Brain microvascular endothelial cell (primary cell): ENCODE results near the gene CCDC120.

Source experiments
- DNase-seq: peaks from one replicate; pipeline ENCODE4 v3.0.0-alpha.2; 2020
- H3K27ac ChIP-seq: fragments of 250-450 bp; sonication (Bioruptor Pico); 2 replicates; pipeline ENCODE4 v1.5.1; 2020; ENCODE audit warnings: mild to moderate bottlenecking, moderate library complexity
- H3K27me3 ChIP-seq: fragments of 250-450 bp; sonication (Bioruptor Pico); replicated peaks from 2 replicates; pipeline ENCODE4 v1.5.1; 2020; ENCODE audit warnings: mild to moderate bottlenecking
- H3K36me3 ChIP-seq: fragments of 250-450 bp; sonication (Bioruptor Pico); replicated peaks from 2 replicates; pipeline ENCODE4 v1.5.1; 2020; ENCODE audit warnings: mild to moderate bottlenecking
- H3K4me3 ChIP-seq: 2 replicates; pipeline ENCODE4 v1.5.1; 2011; ENCODE audit warnings: low read depth, mild to moderate bottlenecking, control low read depth, low read length, moderate library complexity
- in situ Hi-C: cut with HindIII; loops from 2 replicates; pipeline ENCODE4 v1.10.0; 2017; ENCODE audit warnings: low sequenced_read_pairs, low pct_ligation_motif_present
- TF ChIP-seq, protein P1 (sequence below): IDR thresholded peaks from 2 replicates; pipeline ENCODE4 v1.5.1; 2011; ENCODE audit warnings: low read depth, mild to moderate bottlenecking, moderate library complexity, low read length, control low read depth, inconsistent platforms; ENCODE audit errors: missing control alignments

Gene CCDC120

GRCh38 chrX:49110417-49110816 is 51.6 kb downstream of the CCDC120 start:
- Histone ChIP-seq H3K27ac (no peak overlapping the region), H3K4me3 (no peak overlapping the region), H3K27me3 (no peaks in the 10 kb centered on the region), H3K36me3 (no peaks in the 10 kb centered on the region)
- TF ChIP-seq, protein P1, sequence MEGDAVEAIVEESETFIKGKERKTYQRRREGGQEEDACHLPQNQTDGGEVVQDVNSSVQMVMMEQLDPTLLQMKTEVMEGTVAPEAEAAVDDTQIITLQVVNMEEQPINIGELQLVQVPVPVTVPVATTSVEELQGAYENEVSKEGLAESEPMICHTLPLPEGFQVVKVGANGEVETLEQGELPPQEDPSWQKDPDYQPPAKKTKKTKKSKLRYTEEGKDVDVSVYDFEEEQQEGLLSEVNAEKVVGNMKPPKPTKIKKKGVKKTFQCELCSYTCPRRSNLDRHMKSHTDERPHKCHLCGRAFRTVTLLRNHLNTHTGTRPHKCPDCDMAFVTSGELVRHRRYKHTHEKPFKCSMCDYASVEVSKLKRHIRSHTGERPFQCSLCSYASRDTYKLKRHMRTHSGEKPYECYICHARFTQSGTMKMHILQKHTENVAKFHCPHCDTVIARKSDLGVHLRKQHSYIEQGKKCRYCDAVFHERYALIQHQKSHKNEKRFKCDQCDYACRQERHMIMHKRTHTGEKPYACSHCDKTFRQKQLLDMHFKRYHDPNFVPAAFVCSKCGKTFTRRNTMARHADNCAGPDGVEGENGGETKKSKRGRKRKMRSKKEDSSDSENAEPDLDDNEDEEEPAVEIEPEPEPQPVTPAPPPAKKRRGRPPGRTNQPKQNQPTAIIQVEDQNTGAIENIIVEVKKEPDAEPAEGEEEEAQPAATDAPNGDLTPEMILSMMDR = no peak
- in situ Hi-C loops = no loop called here
- no peak for DNase-seq

- no peak overlapping the region for H3K27ac ChIP-seq
- no peak for DNase-seq
- H3K4me3 ChIP-seq = no peak overlapping the region
- in situ Hi-C loops = no loop called here
- H3K27me3 ChIP-seq = no peaks in the 10 kb centered on the region
- no peaks in the 10 kb centered on the region for H3K36me3 ChIP-seq
- TF ChIP-seq, protein P1 = no peak
Observed at GRCh38 chrX:49111791-49112190, 53.0 kb downstream of the CCDC120 start.

DNA sequence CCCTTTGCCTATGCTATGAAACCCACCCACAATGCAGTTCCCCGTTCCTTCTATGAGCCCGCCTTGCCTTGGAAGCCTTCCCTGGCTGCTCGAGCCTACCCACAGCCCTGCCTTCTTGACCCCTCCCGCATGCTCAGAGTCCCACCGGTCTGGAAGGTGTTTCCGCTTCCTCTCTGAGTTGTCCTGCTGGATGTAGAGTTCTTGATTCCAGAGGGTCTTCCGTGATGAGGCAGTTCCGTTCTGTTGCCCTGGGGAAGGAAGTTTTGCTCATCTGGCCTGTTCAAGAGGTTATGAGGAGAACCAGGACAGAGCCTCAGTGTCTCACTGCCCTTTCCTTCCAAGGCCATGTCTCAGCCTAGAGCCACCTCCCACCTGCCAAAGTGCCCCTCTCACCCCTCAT is 57.3 kb downstream of the CCDC120 start:
- no peaks in the 10 kb centered on the region for H3K27me3 ChIP-seq
- in situ Hi-C loops = no loop called here
- no peaks in the 10 kb centered on the region for H3K36me3 ChIP-seq
- TF ChIP-seq, protein P1 = no peak
- DNase-seq = no peak
- no peak overlapping the region for H3K27ac ChIP-seq
- no peak overlapping the region for H3K4me3 ChIP-seq

DNA sequence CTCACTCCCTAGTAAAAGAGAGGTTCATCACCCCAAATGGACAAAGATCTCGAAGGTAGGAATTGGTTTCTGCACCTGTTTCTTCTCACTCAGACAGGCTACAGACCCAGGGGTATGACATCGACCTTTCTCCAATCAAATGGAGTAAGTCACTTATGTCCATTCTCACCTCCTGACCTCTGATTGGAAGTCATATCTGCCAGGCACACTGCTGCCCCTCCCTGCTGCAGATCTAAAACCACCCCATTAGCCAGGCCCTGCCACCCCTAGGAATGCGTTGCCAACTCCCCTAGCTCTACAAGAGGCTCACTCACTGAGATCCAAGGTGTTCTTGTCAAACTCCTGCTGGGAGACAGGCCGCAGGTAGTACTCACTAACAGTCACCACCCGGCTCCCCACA is 57.9 kb downstream of the CCDC120 start:
- Histone ChIP-seq H3K27me3 (no peaks in the 10 kb centered on the region), H3K36me3 (no peaks in the 10 kb centered on the region), H3K4me3 (no peak overlapping the region), H3K27ac (no peak overlapping the region)
- in situ Hi-C loops = no loop called here
- TF ChIP-seq, protein P1 = no peak
- DNase-seq = no peak

GRCh38 chrX:49117581-49117980 is 58.8 kb downstream of the CCDC120 start:
- in situ Hi-C loops = no loop called here
- Histone ChIP-seq H3K36me3 (no peaks in the 10 kb centered on the region), H3K27ac (no peak overlapping the region), H3K27me3 (no peaks in the 10 kb centered on the region), H3K4me3 (no peak overlapping the region)
- DNase-seq = no peak
- TF ChIP-seq, protein P1 = no peak
